ENCODE results near the gene STK38. TPM values are rescaled to one million over a fixed set of nuclear protein-coding genes. Genes with fewer than 3 reads are reported as not detected.

STK38 gene
- total and polyA plus RNA-seq, 2 of the 8 experiments (the other 6 are each of a cell fraction or from before 2014, with no cell fraction given), result 8.1 to 19.8 TPM

DNA sequence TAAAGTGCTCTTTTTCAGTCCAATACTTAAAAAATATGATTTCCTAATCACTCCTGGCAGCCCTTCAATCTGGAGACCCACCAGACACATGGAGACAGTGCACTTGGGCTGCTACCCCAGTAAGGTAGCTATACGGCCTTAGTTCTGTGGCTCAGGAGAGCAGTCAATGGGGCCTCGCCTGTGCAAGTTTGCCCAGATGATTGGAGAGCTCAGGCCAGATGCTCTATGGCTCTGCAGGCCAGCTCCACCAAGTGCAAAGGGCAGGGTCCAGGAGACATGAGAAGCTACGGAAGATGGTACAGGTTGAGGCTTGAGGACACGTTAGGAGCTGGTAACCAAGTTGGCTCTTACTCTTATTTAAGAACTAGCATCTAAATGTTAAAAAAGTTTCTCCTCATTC is 30.7 kb downstream of the STK38 start:
- Histone ChIP-seq H4K20me1 (replicated peaks in 1 of 2; ENCODE audit: control insufficient read depth in 1 of 2, insufficient read depth in 2 of 2, low read length in 2 of 2) (no peaks in the 10 kb centered on the region), H3K9ac (replicated peaks in 1 of 4; ENCODE audit: extremely low read depth in 1 of 4, low read depth in 3 of 4, low read length in 3 of 4) (no peak overlapping the region), H4K5ac (ENCODE audit: insufficient read length, low read depth, low read length) (no peak overlapping the region), H2AK5ac (ENCODE audit: low read depth, low read length) (no peak overlapping the region), H3K79me2 (ENCODE audit: control insufficient read depth in 1 of 2, insufficient read depth in 2 of 2, low read length in 2 of 2) (no peaks in the 10 kb centered on the region), H2AFZ (ENCODE audit: low read length) (no peak overlapping the region), H2BK120ac (replicated peaks; ENCODE audit: low read depth, low read length) (no peak overlapping the region), H2BK12ac (ENCODE audit: low read depth, low read length) (no peak overlapping the region), H2BK5ac (ENCODE audit: low read depth, low read length) (no peak overlapping the region), H3K18ac (ENCODE audit: extremely low read depth, low read length) (no peak overlapping the region), H3K56ac (replicated peaks; ENCODE audit: insufficient read length, low read depth, low read length) (no peak overlapping the region), H4K91ac (replicated peaks; ENCODE audit: insufficient read length, low read length) (no peak overlapping the region), H3K4ac (replicated peaks; ENCODE audit: insufficient read length, low read depth, low read length) (no peak overlapping the region), H3K14ac (ENCODE audit: insufficient read length) (no peak overlapping the region), H3K4me3 (ENCODE audit: extremely low read depth in 1 of 4, insufficient read depth in 2 of 4, low read depth in 3 of 4, low read length in 4 of 4) (no peak overlapping the region), H4K8ac (ENCODE audit: extremely low read depth, insufficient read depth, low read length) (no peak overlapping the region), H3K23me2 (ENCODE audit: low read depth, low read length) (no peaks in the 10 kb centered on the region), H2BK20ac (ENCODE audit: low read length) (no peak overlapping the region), H3K27me3 (replicated peaks in 1 of 4; ENCODE audit: control insufficient read depth in 3 of 4, extremely low read depth in 1 of 4, insufficient read depth in 3 of 4, low read length in 3 of 4) (no peaks in the 10 kb centered on the region), H3K9me3 (ENCODE audit: insufficient read depth in 2 of 2, low read depth in 1 of 2, low read length in 1 of 2) (no peaks in the 10 kb centered on the region), H3K4me2 (ENCODE audit: insufficient read depth in 1 of 2, low read depth in 2 of 2, low read length in 2 of 2) (no peak overlapping the region), H2BK15ac (ENCODE audit: low read length) (no peak overlapping the region), H3K36me3 (ENCODE audit: control insufficient read depth in 2 of 4, insufficient read depth in 4 of 4, low read length in 3 of 4) (peaks cover 3 to 38% (median 8%) of the 10 kb centered on the region in 4 experiments; a peak in 6 of 8 replicates), H3K27ac (ENCODE audit: low read depth, low read length) (no peak overlapping the region), H3K4me1 (replicated peaks in 1 of 4; ENCODE audit: control insufficient read depth in 3 of 4, insufficient read depth in 4 of 4, low read length in 3 of 4) (no peaks in the 10 kb centered on the region), H3K79me1 (ENCODE audit: low read depth, low read length) (no peaks in the 10 kb centered on the region), H3K23ac (ENCODE audit: insufficient read length) (no peak overlapping the region)
- no peak for FAIRE-seq
- 89% methylated on average over 4 of the region's 4 CpGs; no CpG with 5 or more reads in 1 of the 2 experiments for WGBS, 2 experiments (ENCODE audit: extremely low coverage in 1 of 2, insufficient coverage in 1 of 2, insufficient read length in 1 of 2, insufficient replicate concordance in 2 of 2, low coverage in 1 of 2, low lambda C conversion rate in 2 of 2, missing lambda C conversion rate in 1 of 2)
- no peak for DNase-seq (ENCODE audit: low read depth in 1 of 2, low spot score in 2 of 2)
- ChIA-PET CTCF (ENCODE audit: partially characterized antibody) (no interaction called here), POLR2A (ENCODE audit: partially characterized antibody) (no interaction called here)
- TF ChIP-seq SAP30 (IDR thresholded peaks at IDR 0.05; ENCODE audit: insufficient read depth, insufficient replicate concordance, low read length) (no peak), NANOG (IDR thresholded peaks at IDR 0.05; ENCODE audit: insufficient read depth, low read depth, low read length, poor library complexity, severe bottlenecking) (no peak), KDM5A (IDR thresholded peaks at IDR 0.05; ENCODE audit: low read length) (no peak), SP4 (IDR thresholded peaks at IDR 0.05; ENCODE audit: low read length) (no peak), KDM4A (IDR thresholded peaks at IDR 0.05; ENCODE audit: low read depth, low read length, severe bottlenecking) (no peak), POLR2AphosphoS5 (IDR thresholded peaks at IDR 0.05; ENCODE audit: low read depth, low read length) (no peak), RXRA (IDR thresholded peaks at IDR 0.05; ENCODE audit: insufficient read depth, low read depth, low read length) (no peak), TAF7 (optimal IDR thresholded peaks at IDR 0.05; ENCODE audit: borderline replicate concordance, low read depth, low read length) (no peak), CTBP2 (IDR thresholded peaks at IDR 0.05; ENCODE audit: borderline replicate concordance, insufficient read depth, insufficient read length, low read length) (no peak), CBX8 (IDR thresholded peaks at IDR 0.05; ENCODE audit: borderline replicate concordance, low read depth, low read length) (no peak), RBBP5 (IDR thresholded peaks at IDR 0.05; ENCODE audit: borderline replicate concordance, low read depth, low read length) (no peak), TBP (IDR thresholded peaks at IDR 0.05; ENCODE audit: low read depth, low read length) (no peak)

Data from H1 (cell line).